ENCODE measurements around the gene TSHZ2.

Gene TSHZ2

GRCh38 chr20:53092772-53093300 lies 120.7 kb downstream of the TSHZ2 start:
- DNase-seq = no peak

GRCh38 chr20:53097371-53097770 lies 125.2 kb downstream of the TSHZ2 start:
- DNase-seq = no peak

DNA sequence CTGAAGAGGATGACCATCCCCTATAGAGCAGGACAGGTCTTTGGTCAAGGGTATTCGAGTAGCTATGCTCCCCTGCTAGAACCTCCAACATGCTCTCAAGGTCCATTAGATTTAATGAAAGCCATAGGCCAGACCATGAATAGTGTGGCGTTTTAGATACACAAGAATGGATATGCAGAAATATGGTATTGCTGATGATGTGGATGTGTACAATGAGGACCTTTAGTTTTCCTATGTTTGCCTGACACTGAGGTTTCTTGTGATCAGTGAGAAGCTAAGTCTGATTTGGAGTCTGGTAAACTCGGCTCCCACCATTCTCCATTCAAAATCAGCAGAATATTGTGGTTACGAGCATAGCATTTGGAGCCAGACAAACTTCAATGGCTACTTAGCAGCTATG lies 125.6 kb downstream of the TSHZ2 start:
- no peak for DNase-seq

- no peak for DNase-seq
Observed at GRCh38 chr20:53098621-53099020, 126.5 kb downstream of the TSHZ2 start.

DNA sequence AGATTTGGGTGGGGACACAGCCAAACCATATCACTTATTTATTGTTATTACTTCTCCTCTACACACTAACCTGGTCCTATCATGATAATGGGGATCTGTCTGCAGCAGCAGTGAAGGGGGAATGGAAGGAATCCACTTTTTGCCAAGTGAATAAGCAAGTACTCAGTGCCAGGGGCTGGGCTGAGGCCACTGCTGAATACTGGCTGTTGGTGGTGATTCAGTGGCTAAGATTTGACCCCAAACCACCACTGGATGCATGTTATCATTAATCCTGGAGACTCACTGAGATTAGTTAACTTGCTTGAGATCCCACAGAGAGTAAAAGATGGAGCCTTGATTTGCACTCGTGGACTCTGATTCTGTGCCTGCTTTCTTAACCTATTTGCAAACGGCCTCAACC lies 127.7 kb downstream of the TSHZ2 start:
- no peak for DNase-seq

DNA sequence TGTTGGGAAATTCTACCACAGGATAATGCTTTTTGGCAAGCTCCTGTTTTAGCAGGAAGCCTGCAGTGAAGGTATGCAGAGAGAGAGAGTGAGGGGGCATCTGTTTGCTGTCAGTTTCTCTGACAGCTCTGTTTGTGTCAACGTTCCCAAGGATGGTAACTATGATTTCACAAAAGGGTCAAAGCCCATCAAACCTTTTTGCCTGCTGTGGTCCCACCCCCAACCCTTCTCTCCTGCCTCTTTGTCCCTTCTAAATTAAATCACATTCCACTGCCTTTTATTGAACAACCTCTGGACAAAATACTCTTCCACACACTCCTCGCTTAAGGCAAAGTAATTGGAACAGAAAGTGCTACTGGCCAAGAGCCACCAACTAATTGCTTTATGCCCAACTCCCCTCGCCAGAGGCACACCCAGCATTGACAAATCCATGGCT lies 128.3 kb downstream of the TSHZ2 start:
- DNase-seq = no peak

DNA sequence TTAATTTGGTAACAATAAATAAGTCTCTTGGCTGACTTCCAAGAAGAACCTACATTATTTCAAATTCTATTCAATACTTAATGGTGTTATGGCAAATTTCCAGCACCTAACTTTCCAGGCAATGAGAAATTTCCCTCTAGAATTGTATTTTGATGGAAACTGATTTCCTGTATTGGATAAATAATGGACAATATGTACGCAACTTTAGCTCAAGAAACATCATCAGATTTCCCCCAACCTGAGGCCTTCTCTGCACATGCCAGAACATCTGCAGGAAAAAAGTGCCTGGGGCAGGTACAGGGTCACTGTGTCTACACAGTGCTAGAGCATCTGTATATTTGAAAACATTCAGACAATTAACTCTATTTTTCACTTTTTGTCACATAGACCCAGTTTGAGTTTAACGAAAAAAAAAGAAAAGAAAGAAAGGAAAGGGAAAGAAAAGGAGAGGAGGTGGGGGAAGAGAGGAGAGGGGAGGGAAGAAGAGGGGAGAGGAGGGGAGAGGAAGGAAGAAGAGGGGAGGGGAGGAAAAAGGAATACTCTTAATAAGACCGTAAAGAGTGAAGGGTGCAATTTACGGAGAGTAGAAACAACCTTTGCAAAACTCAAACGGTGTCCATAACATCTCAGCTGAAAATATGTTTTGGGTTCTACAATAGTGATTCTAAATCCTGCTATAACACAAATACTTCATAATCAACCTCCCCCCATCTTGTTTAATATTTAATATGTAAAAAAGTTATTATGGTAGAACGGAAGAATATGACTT lies 130.0 kb downstream of the TSHZ2 start:
- DNase-seq = no peak

DNA sequence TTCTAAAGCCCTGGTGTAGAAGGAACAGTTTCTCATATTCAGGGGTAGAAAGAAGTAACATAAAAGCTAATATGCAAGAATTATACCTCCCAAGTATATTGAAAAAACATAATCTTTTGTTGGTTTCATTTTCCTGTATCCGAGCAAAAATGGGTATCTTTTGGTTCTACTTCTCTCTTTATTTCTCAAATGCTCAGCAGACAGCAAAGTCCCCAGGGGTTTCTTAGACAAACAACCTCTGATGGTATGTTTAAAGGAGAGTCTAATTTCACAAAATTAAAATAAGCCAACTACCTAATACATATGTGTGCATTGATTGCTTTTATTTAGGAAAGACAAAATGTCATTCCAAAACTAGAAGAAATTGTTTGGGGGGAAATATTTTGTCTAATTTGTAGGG lies 131.0 kb downstream of the TSHZ2 start:
- no peak for DNase-seq

- DNase-seq = no peak
Observed at GRCh38 chr20:53104884-53105283, 132.7 kb downstream of the TSHZ2 start.

- DNase-seq = no peak
Observed at GRCh38 chr20:53116733-53117132, 144.6 kb downstream of the TSHZ2 start.

DNA sequence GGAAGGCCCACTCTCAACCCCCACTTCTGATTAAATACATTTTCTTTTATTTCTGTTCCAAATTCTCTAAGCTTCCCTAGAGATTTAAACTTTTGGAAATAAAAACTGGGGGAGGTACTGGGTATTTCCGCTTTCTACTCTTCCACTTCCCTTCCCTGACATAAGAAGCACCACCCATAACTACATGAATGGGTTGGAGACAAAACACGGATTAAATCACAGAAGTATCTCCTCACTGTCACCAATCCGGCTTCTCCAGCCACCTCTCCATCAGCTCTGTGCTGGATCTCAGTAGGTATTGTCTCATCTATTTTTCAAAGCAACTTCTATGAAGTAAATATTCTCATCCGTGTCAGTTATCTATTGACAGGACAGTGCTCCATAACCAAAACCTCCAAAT lies 150.7 kb downstream of the TSHZ2 start:
- DNase-seq = no peak

DNA sequence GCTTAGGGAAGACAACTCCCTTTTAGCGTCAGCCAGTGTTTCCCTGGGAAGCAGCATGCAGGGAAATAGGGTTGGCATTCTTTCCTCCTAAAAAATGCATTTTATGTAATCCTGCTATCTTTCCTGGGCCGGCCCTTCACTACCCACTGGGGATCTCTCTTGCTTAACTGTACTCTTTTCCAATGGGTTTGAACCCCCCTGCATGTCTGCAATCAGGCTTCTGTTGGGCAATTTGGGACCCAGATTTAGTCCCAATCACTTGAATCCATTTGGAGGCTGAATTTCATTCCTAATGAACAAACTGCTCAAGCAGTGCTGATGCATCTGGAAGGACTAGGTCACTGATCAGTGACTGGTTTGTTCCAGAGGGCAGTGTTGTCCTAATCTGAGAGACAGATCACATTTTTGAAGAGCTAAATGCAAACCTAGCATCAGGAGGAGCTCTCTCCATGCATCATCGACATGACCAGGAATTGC lies 152.0 kb downstream of the TSHZ2 start:
- no peak for DNase-seq

DNA sequence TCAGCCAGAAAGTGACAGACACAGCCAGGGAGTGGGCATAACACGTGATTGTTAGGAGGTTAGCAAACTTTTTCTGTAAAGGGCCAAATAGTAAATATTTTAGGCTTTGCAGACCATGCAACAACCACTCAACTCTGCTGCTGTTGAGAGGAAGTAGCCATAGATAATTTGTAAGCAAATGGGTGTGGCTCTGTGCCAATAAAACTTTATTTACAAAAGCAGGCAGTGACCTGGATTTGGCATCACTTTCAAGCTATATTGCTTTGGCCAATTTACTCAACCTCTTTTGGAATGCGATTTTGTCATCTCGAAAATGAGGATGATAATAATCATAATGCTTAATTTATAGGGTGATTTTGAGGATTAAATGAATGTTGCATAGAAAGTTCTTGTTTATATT lies 152.6 kb downstream of the TSHZ2 start:
- DNase-seq = no peak

DNA sequence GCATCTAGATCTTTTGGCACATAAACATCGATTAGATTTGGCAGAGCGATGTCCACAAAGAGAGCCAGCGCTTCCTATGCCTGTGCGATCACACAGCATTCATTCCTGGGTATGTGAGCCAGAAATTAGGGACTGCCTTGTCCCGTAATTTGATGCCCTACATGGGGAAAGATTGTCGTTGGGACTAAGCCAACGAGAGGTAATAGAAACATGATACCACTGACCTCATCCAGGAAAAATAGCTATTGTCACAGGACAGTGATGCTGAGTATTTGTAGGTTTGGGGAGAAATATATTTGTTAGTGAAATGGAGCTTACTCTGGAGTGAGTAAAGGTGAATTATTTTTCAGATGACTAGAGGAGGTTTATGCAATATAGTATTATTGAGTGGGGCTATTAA lies 154.0 kb downstream of the TSHZ2 start:
- no peak for DNase-seq

GRCh38 chr20:53127027-53127426 lies 154.9 kb downstream of the TSHZ2 start:
- DNase-seq = no peak

DNA sequence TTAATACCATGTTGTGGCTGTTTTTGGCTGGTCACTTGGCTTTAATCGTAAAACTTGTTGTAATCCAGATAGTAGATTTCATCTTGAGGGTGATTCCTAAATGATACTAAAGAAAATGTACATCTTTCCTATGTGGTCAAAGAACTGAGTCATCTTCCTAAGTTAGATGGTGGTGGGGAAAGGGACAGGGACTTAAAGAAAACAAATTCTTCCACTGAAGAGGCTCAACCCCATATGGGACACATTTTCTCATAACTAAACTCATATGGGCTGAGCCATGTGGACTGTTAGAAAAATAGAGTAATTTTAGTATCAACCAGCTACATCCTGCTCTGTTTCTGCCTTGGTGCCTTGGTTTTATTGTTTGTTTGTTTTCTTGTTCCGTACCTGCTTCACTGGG lies 155.8 kb downstream of the TSHZ2 start:
- DNase-seq = no peak

DNA sequence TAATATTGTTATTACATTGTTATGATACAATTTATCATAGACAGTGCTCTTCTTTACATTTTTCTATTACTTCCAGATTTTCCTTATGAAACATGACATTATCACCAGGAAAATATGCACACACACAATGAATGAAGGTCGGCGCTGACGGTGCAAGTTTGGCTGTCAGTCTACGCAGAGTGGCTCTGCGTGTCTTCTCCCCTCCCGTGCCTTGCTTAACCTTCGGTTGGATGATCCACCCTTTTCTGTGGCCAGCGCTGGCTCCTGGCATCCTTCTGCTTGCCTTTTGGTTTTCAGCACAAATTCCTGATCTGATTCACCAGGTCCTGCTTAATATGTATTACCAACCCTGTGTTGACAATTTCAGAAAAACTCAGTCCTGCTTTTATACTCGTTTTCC lies 157.4 kb downstream of the TSHZ2 start:
- no peak for DNase-seq

- peak; percentile 4 for DNase-seq
Observed at GRCh38 chr20:53130795-53131194, 158.6 kb downstream of the TSHZ2 start.

GRCh38 chr20:53133125-53133524 lies 161.0 kb downstream of the TSHZ2 start:
- DNase-seq = no peak

DNA sequence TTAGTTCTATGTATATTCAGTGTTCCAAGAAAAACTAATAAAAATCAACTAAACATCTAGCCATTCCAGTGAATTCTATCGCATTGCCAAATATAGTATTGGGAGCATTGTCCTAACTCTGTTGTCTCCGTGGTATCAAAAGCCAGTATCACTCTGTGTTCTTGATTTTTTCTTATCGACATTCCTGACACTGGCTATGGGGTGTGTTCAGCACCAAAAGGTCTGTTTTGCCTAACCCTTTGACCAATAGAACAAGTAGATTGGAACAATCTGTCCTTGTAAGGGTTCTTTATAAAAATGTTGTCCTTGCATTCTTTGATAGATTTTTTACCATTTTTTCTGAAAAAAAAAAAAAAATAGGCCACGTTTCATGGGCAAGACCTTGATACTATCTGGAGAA lies 161.5 kb downstream of the TSHZ2 start:
- DNase-seq = no peak

GRCh38 chr20:53136473-53136872 lies 164.3 kb downstream of the TSHZ2 start:
- no peak for DNase-seq

DNA sequence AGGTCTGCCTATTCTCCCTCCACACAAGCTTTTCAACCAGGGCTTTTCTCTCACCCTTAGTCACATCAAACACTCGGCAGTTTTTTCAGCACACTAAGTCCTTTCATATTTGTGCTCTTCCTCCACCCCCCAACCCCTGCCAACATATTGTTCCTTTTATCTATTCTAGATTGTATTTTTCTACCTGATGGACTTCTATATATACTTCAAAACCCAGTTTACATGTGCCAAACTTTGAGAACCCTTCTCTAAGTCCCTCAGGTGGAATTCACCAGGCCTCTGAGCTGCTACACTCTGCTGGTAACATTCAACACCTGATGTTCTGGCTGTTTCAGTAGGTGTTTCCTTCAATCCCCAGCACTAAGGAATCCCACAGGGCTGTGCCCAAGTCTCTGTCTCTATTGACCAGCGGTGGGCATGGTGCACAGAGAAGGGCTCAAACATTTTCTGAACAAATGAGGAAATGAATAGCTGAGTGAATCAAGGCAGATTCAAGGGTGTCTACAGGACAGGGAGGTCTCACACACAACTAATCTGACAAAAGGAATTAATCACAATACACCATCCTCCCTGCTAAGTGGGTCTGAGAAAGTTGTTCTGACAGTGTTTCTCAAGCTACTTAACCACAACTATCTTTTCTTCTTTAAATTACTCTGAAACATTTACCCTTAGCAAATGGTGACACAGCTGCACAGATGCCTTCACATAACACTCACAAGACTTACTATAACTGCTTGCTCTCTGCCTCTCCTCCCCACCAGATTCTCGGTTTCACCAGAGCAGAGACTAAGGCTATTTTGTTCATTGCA lies 166.5 kb downstream of the TSHZ2 start:
- no peak for DNase-seq

DNA sequence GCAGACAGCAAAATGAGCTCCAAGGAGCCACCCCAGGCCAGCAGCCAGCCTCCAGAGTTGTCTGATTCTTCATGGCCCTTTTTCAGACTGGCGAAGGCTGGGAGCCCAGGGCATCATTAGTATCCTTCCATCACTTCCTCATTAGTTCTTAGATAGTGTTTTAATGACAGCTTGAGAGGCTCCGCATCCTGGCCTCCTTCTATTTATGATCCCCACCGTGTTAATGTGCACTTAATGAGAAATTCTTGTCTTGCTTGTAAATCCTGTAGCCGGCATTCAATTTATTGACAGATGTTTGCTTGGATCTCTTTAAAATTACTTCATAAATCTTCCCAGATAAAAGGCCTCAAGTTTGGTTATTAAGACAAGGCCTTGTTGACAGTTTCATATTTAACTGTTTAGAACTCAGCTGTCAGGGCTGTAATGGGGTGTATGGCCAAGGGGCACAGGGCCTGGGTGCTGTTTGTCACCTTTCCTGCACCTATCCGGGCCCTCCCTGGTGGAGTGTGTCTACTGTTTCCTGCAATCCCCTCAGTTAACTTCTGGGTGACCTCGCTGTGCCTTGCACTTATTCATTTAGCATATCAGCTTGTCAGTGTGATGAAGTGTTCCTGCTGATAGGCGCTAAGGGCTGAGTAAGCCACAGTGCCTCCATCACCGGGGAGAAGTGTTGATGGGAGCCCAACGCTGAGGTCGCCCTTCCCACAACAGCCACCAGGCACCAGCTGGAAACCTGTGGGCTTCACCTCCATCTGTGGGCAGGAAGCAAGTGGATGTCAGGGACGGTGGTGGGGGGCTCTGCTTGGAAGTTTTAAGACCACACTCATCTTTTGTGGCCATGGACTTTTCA lies 169.3 kb downstream of the TSHZ2 start:
- no peak for DNase-seq

Measured in suppressor macrophage treated with lipopolysaccharide for 4 hours (primary cell).